ENCODE measurements around the gene SP4.
"Not testable (repeated sequence)": the region's sequence is repeated elsewhere in the genome, so short reads cannot be mapped to it uniquely, and the experiment has no call there.

- TF ChIP-seq CTCF (conservative IDR thresholded peaks at IDR 0.05; ENCODE audit: low read depth, low read length); EZH2 (IDR thresholded peaks at IDR 0.05; ENCODE audit: borderline replicate concordance, low read depth, low read length, poor library complexity, severe bottlenecking): not testable (repeated sequence)
Observed at GRCh38 chr7:21536445-21537118, 108.7 kb downstream of the SP4 start.
